ENCODE data around the gene SPTAN1.

DNA sequence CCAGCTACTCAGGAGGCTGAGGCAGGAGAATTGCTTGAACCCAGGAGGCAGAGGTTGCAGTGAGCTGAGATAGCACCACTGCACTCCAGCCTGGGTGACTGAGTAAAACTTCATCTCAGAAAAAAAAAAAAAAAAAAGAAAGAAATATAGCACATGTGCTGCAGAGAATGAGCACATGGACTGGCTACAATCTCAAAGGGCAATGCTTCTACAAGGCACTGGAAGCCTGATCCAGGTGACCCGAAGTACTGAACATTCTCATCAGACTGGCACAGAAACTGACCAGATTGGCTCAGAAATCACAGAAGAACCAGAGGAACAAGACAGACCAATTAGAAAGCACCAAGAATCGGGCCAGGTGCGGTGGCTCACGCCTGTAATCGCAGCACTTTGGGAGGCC lies 99.4 kb downstream of the SPTAN1 start:
- TF ChIP-seq, protein P1, sequence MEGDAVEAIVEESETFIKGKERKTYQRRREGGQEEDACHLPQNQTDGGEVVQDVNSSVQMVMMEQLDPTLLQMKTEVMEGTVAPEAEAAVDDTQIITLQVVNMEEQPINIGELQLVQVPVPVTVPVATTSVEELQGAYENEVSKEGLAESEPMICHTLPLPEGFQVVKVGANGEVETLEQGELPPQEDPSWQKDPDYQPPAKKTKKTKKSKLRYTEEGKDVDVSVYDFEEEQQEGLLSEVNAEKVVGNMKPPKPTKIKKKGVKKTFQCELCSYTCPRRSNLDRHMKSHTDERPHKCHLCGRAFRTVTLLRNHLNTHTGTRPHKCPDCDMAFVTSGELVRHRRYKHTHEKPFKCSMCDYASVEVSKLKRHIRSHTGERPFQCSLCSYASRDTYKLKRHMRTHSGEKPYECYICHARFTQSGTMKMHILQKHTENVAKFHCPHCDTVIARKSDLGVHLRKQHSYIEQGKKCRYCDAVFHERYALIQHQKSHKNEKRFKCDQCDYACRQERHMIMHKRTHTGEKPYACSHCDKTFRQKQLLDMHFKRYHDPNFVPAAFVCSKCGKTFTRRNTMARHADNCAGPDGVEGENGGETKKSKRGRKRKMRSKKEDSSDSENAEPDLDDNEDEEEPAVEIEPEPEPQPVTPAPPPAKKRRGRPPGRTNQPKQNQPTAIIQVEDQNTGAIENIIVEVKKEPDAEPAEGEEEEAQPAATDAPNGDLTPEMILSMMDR (IDR thresholded peaks at IDR 0.05), result no peak
- no peak for TF ChIP-seq POLR2A (IDR thresholded peaks at IDR 0.05)
